Measurements from ENCODE around the gene PSAPL1.

Gene PSAPL1

DNA sequence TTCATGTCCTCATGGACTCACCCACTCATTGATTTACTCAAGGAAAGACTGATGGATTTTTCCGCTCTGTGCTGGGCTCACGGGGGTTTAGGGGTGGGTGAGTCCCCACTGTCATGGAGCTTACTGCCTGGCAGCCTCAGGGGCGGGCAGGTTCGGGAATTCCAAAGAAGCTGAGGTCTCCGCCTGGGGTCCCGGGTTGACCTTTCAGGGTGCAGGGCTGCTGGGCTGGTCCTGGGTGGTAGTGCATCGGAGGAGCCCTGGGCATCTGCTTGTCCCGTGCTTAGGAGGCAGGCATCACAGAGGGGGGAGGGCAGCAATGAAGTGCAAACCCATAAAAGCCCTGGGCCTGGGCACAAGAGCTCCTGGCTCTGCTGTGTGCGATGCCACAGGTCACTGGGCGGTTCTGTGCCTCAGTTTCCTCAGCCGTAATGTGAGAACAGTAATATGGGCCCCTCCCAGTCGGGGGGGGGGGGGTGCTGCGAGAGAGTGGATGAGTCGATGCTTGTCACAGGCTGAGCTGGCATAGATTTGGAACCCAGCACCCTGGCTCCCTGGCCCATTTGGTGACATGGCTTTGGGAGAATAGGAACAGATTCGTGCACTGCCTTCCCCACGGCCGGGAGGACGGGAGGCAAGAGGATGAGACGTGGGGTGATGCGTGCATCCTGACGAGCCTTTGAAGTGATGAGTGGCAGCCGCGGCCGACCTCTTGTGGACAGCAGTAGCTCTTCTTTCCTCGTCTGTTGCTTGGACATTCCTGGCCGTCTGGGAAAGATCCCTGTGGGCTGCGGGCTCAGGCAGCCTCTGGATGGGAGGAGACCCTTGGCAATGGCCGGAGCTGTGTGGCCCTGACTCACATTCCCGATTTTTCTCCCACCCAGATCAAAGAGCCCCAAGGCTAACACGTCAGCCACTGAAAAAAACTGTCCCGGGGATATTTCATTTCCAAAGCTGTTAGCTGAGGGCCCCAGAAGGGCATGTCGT, 42.0 kb downstream of the PSAPL1 start:
- TF ChIP-seq, protein P1, sequence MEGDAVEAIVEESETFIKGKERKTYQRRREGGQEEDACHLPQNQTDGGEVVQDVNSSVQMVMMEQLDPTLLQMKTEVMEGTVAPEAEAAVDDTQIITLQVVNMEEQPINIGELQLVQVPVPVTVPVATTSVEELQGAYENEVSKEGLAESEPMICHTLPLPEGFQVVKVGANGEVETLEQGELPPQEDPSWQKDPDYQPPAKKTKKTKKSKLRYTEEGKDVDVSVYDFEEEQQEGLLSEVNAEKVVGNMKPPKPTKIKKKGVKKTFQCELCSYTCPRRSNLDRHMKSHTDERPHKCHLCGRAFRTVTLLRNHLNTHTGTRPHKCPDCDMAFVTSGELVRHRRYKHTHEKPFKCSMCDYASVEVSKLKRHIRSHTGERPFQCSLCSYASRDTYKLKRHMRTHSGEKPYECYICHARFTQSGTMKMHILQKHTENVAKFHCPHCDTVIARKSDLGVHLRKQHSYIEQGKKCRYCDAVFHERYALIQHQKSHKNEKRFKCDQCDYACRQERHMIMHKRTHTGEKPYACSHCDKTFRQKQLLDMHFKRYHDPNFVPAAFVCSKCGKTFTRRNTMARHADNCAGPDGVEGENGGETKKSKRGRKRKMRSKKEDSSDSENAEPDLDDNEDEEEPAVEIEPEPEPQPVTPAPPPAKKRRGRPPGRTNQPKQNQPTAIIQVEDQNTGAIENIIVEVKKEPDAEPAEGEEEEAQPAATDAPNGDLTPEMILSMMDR (conservative IDR thresholded peaks at IDR 0.05; ENCODE audit: low read length): 0 out of 2 replicates have a peak, but pooled peaks have one; percentile 9
- H3K4me3 ChIP-seq (ENCODE audit: low read length): no peak overlapping the region
- DNase-seq (ENCODE audit: low read depth): peak; percentile 35

DNA sequence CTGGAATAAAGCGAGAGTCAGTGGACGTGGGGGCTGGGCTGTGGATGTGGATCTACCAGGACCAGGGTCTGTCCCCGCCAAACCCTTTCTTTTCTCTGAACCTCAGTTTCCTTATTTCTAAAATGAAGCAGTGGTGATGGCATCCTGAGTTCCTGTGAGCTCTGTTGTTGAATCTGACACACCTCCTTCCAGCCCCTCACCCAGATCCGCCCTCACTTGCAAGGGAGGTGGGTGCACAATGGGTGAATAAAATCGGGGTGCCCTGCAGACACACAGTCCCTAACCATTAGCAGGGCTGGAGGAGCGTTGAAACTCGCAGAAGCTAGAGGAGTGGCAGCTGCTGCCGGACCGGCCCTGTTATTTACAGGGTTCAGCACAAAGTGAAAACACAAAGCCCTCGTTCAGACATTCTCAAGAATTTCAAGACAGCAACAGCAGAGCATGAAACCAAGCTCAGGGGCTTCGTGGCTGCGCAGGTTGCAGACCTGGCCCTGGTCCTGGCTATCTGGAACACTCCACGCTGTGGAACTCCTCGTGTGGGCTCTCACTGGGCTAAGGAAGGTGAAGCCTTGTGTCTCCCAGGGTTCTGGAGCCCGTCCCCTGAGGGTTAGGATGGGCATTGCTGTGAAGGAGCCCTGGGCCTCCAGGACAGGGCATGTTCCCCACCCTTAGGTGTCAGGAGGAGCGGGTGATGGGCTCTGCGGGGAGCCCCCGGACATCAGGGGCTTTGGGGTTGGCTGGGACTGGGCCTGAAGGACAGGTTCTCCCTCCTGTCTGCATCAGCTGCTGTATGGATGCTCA, 42.9 kb downstream of the PSAPL1 start:
- no peak overlapping the region for H3K4me3 ChIP-seq (ENCODE audit: low read length)
- DNase-seq (ENCODE audit: low read depth): no peak
- TF ChIP-seq, protein P1 (conservative IDR thresholded peaks at IDR 0.05; ENCODE audit: low read length): no peak

DNA sequence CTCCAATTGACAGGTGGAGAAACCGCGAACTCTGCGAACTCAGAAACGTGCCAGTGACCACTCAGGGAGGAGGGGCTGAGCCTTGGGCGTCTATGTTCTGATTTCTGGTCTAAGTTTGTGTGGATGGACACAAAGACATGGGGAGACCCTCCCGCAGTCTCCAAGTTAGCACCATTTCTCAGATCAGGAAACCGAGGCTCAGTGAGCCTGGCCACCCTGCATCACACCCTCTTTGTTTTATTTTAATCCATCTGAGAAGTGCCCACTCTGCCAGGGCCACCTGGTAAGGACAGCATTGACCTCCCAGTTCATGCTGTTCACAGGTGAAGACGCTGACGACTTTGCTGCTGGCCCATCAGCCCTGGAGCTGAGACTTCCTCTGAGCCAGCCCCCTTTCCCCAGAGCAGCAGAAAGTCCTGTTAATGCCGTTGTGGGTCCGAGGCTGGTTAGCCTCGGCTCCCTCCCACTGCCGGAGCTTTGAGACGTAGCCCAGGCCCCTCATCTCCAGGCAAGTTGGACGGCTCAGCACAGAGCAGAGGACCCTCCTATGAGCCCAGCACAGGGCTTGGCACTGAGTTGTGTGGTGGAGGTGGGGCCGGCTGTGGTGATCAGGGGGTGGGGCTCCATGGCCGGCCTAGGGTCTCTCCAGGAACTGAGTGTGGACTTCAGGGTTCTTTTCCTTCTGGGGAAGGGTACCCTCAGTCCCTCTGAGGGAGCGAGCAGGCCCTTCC, 43.7 kb downstream of the PSAPL1 start:
- TF ChIP-seq, protein P1 (conservative IDR thresholded peaks at IDR 0.05; ENCODE audit: low read length): no peak
- no peak overlapping the region for H3K4me3 ChIP-seq (ENCODE audit: low read length)
- DNase-seq (ENCODE audit: low read depth): no peak

DNA sequence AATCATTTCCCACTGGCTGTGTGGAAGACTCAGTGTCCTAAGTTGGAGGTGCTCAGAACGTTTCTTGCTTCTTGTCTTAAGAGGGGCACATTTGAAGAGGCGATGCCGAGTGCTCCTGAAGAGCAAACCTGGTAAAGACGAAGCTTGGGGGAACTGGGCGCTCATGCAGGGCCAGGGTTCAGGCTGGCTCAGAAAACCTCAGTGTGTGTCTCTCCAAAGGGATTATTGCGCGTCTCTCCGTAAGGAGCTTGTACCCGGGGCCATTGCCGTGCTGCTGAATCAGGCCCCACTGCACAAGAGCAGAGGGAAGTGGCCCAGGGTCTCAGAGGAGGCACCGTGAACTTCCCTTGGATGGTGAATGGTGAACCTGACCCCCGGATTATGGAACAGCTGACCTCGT, 44.4 kb downstream of the PSAPL1 start:
- no peak overlapping the region for H3K4me3 ChIP-seq (ENCODE audit: low read length)
- TF ChIP-seq, protein P1 (conservative IDR thresholded peaks at IDR 0.05; ENCODE audit: low read length): no peak
- DNase-seq (ENCODE audit: low read depth): no peak

DNA sequence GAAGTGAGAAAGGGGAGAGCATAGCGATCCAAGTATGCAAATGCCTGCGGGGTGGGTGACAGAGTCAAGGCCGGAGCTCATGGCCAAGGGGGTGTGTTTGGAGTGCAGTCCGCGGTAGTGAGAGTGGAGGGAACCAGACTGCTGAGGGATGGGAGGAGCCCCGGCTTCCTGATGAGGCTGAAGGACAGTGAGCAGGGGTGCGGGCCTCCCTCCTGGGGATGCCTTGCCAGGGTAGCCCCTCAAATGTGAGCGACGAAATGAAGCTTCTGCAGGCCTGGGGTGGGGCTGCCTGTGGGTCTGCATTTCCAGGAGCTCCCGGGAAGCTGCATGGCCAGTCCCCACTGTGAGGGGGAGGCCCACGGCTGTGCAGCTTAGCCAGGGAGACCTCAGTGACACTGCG, 45.0 kb downstream of the PSAPL1 start:
- TF ChIP-seq, protein P1 (conservative IDR thresholded peaks at IDR 0.05; ENCODE audit: low read length): no peak
- no peak for DNase-seq (ENCODE audit: low read depth)
- no peak overlapping the region for H3K4me3 ChIP-seq (ENCODE audit: low read length)

DNA sequence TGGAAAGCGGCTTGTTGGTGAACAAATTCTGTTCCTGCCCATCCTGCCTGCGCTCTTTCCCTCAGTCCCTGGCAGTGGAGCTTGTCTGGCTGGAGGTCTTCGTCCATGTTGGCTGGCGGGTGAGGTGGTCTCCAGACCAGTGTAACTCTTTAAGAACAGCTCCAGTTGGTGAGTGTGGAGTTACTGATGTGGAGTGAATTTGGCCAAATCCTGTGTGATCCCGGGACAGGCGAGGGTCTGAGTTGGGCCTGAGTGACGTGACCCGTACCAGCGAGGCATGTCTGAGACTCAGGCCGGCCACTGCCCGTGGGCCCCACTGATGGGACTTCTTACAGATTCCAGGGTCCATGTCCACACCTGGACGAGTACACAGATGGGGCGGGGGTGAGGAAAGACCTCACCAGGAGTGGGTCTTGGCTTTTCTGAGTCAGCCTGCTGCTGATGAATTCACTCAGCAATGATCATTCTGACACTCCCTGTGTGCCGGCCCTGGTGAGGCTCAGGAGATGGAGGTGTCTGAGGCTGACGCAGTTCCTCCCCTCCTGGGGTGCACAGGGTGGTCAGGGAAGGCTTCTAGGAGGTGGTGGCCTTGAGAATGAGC, 45.5 kb downstream of the PSAPL1 start:
- TF ChIP-seq, protein P1 (conservative IDR thresholded peaks at IDR 0.05; ENCODE audit: low read length): no peak
- no peak overlapping the region for H3K4me3 ChIP-seq (ENCODE audit: low read length)
- DNase-seq (ENCODE audit: low read depth): no peak

Measured in AG10803 (cell line).